ENCODE measurements around the gene DNMT3A.
"Not testable (repeated sequence)": the region's sequence is repeated elsewhere in the genome, so short reads cannot be mapped to it uniquely, and the experiment has no call there.

Gene DNMT3A

GRCh38 chr2:25215948-25216679 is 125.6 kb downstream of the DNMT3A start:
- in situ Hi-C loops (cut with MboI; ENCODE audit: low sequenced_read_pairs) = no loop called here

GRCh38 chr2:25215232-25215631 is 126.5 kb downstream of the DNMT3A start:
- in situ Hi-C loops (cut with MboI; ENCODE audit: low sequenced_read_pairs) = no loop called here

GRCh38 chr2:25213229-25213628 is 128.5 kb downstream of the DNMT3A start:
- in situ Hi-C loops (cut with MboI; ENCODE audit: low sequenced_read_pairs) = no loop called here

GRCh38 chr2:25210923-25211322 is 130.8 kb downstream of the DNMT3A start:
- in situ Hi-C loops (cut with MboI; ENCODE audit: low sequenced_read_pairs) = not testable (repeated sequence)

GRCh38 chr2:25207078-25207545 is 134.6 kb downstream of the DNMT3A start:
- in situ Hi-C loops (cut with MboI; ENCODE audit: low sequenced_read_pairs) = no loop called here

GRCh38 chr2:25204190-25204838 is 137.4 kb downstream of the DNMT3A start:
- in situ Hi-C loops (cut with MboI; ENCODE audit: low sequenced_read_pairs) = no loop called here

GRCh38 chr2:25202275-25202674 is 139.4 kb downstream of the DNMT3A start:
- in situ Hi-C loops (cut with MboI; ENCODE audit: low sequenced_read_pairs) = no loop called here

- in situ Hi-C loops (cut with MboI; ENCODE audit: low sequenced_read_pairs) = no loop called here
These were observed 139.9 kb downstream of the DNMT3A start for GRCh38 chr2:25201794-25202193.

GRCh38 chr2:25201265-25201664 is 140.5 kb downstream of the DNMT3A start:
- in situ Hi-C loops (cut with MboI; ENCODE audit: low sequenced_read_pairs) = no loop called here

GRCh38 chr2:25198576-25198975 is 143.1 kb downstream of the DNMT3A start:
- in situ Hi-C loops (cut with MboI; ENCODE audit: low sequenced_read_pairs) = no loop called here

GRCh38 chr2:25198209-25198525 is 143.6 kb downstream of the DNMT3A start:
- in situ Hi-C loops (cut with MboI; ENCODE audit: low sequenced_read_pairs) = no loop called here

GRCh38 chr2:25197336-25198208 is 144.2 kb downstream of the DNMT3A start:
- in situ Hi-C loops (cut with MboI; ENCODE audit: low sequenced_read_pairs) = no loop called here

- in situ Hi-C loops (cut with MboI; ENCODE audit: low sequenced_read_pairs) = no loop called here
These were observed 147.1 kb downstream of the DNMT3A start for GRCh38 chr2:25194576-25195122.

GRCh38 chr2:25190536-25190935 is 151.2 kb downstream of the DNMT3A start:
- in situ Hi-C loops (cut with MboI; ENCODE audit: low sequenced_read_pairs) = no loop called here

- in situ Hi-C loops (cut with MboI; ENCODE audit: low sequenced_read_pairs) = no loop called here
These were observed 153.3 kb downstream of the DNMT3A start for GRCh38 chr2:25188405-25188804.

- in situ Hi-C loops (cut with MboI; ENCODE audit: low sequenced_read_pairs) = no loop called here
These were observed 153.9 kb downstream of the DNMT3A start for GRCh38 chr2:25187729-25188350.

GRCh38 chr2:25184254-25184653 is 157.5 kb downstream of the DNMT3A start:
- in situ Hi-C loops (cut with MboI; ENCODE audit: low sequenced_read_pairs) = no loop called here

- in situ Hi-C loops (cut with MboI; ENCODE audit: low sequenced_read_pairs) = no loop called here
These were observed 162.7 kb downstream of the DNMT3A start for GRCh38 chr2:25178976-25179375.
